Neural crest cell (in vitro differentiated cells): ENCODE data around the gene FAM78B. TPM values are rescaled to one million over a fixed set of nuclear protein-coding genes. Genes with fewer than 3 reads are reported as not detected.

Experiments used
- DNase-seq: peaks from one replicate; pipeline ENCODE4 v3.0.0; 2021; ENCODE audit warnings: low read depth, mixed read lengths, low spot score
- H3K27ac Mint-ChIP-seq: one replicate; pipeline ENCODE4 v1.8.0; 2021; ENCODE audit warnings: mild to moderate bottlenecking, mixed read lengths; ENCODE audit not compliant: unreplicated experiment
- H3K27me3 Mint-ChIP-seq: 2 replicates; pipeline ENCODE4 v1.8.0; 2021; ENCODE audit warnings: low read depth, mild to moderate bottlenecking, mixed read lengths
- H3K36me3 Mint-ChIP-seq: 2 replicates; pipeline ENCODE4 v1.8.0; 2021; ENCODE audit warnings: low read depth, mild to moderate bottlenecking, mixed read lengths
- H3K4me1 Mint-ChIP-seq: 2 replicates; pipeline ENCODE4 v1.8.0; 2021; ENCODE audit warnings: mixed read lengths
- H3K4me3 Mint-ChIP-seq: one replicate; pipeline ENCODE4 v1.8.0; 2021; ENCODE audit warnings: mild to moderate bottlenecking, mixed read lengths
- H3K9me3 Mint-ChIP-seq: 2 replicates; pipeline ENCODE4 v1.8.0; 2021; ENCODE audit warnings: mixed read lengths
- CTCF ChIP-seq: fragments of 200-600 bp; sonication (generic); conservative IDR thresholded peaks from 2 replicates; pipeline ENCODE4 v1.5.0; 2021; ENCODE audit warnings: antibody characterized with exemption, mild to moderate bottlenecking
- total RNA-seq: library from RNA; stranded (reverse); gene quantifications from 2 replicates; pipeline ENCODE4 v1.2.1, GENCODE V29; 2021

Gene FAM78B
- total RNA-seq, 1 donor from 2014 or later: 1.5 TPM

- no peak for DNase-seq
- H3K27ac Mint-ChIP-seq: no peak overlapping the region
- H3K4me3 Mint-ChIP-seq: no peak overlapping the region
- H3K36me3 Mint-ChIP-seq: no peaks in the 10 kb centered on the region
- no peaks in the 10 kb centered on the region for H3K9me3 Mint-ChIP-seq
- no peak for TF ChIP-seq CTCF
- no peaks in the 10 kb centered on the region for H3K4me1 Mint-ChIP-seq
- peaks cover 17% of the 10 kb centered on the region for H3K27me3 Mint-ChIP-seq
Measured at GRCh38 chr1:166155108-166155507, 11.7 kb downstream of the FAM78B start.

GRCh38 chr1:166153525-166154314 is 13.1 kb downstream of the FAM78B start:
- no peak for TF ChIP-seq CTCF
- Mint-ChIP-seq H3K9me3 (no peaks in the 10 kb centered on the region), H3K27ac (no peak overlapping the region), H3K36me3 (no peaks in the 10 kb centered on the region), H3K4me1 (no peaks in the 10 kb centered on the region), H3K4me3 (no peak overlapping the region), H3K27me3 (peaks cover 4% of the 10 kb centered on the region)
- no peak for DNase-seq

GRCh38 chr1:166152978-166153377 is 13.8 kb downstream of the FAM78B start:
- TF ChIP-seq CTCF: no peak
- H3K4me3 Mint-ChIP-seq: no peak overlapping the region
- no peak overlapping the region for H3K27ac Mint-ChIP-seq
- H3K4me1 Mint-ChIP-seq: no peaks in the 10 kb centered on the region
- no peak for DNase-seq
- H3K9me3 Mint-ChIP-seq: no peaks in the 10 kb centered on the region
- H3K27me3 Mint-ChIP-seq: peaks cover 4% of the 10 kb centered on the region
- no peaks in the 10 kb centered on the region for H3K36me3 Mint-ChIP-seq

GRCh38 chr1:166151804-166152203 is 15.0 kb downstream of the FAM78B start:
- no peak for DNase-seq
- no peak for TF ChIP-seq CTCF
- Mint-ChIP-seq H3K36me3 (no peaks in the 10 kb centered on the region), H3K4me1 (no peaks in the 10 kb centered on the region), H3K4me3 (no peak overlapping the region), H3K27me3 (peaks cover 5% of the 10 kb centered on the region), H3K9me3 (no peaks in the 10 kb centered on the region), H3K27ac (no peak overlapping the region)

GRCh38 chr1:166145499-166145898 is 21.3 kb downstream of the FAM78B start:
- Mint-ChIP-seq H3K4me1 (no peaks in the 10 kb centered on the region), H3K27ac (no peak overlapping the region), H3K36me3 (no peaks in the 10 kb centered on the region), H3K27me3 (peaks cover 16% of the 10 kb centered on the region), H3K9me3 (no peaks in the 10 kb centered on the region), H3K4me3 (no peak overlapping the region)
- no peak for DNase-seq
- TF ChIP-seq CTCF: no peak
